OCI-LY7 (cell line): ENCODE results near the gene C20orf141. TPM values are rescaled to one million over a fixed set of nuclear protein-coding genes. Genes with fewer than 3 reads are reported as not detected.

ENCODE experiments used
- BruUV-seq: library from RNA; stranded (reverse); fragments of 400-500 nt; replicated peaks from 2 replicates; lab custom pipeline; 2021; lab: Mats Ljungman, UMichigan
- CTCF ChIA-PET: fragments of 300-600 bp; sonication (Branson Sonifier 250); formaldehyde crosslinking; loops from one replicate; lab custom pipeline; 2022; ENCODE audit warnings: antibody characterized with exemption; ENCODE audit not compliant: unreplicated experiment; lab: Charles Lee
- POLR2A ChIA-PET: fragments of 300-600 bp; sonication (Branson Sonifier 250); formaldehyde crosslinking; loops from one replicate; lab custom pipeline; 2022; ENCODE audit warnings: antibody characterized with exemption; lab: Charles Lee
- DNase-seq: peaks from one replicate; pipeline ENCODE4 v3.0.0-alpha.2; 2015; ENCODE audit warnings: low spot score
- H2AFZ ChIP-seq: fragments of 200-600 bp; sonication (generic), shearing (Covaris generic); 2 replicates; pipeline ENCODE4 v1.6.1; 2014; ENCODE audit warnings: mild to moderate bottlenecking, antibody characterized with exemption, low read length, moderate library complexity
- H3K27ac ChIP-seq: fragments of 200-600 bp; sonication (generic); 2 replicates; pipeline ENCODE4 v1.5.1; 2014; ENCODE audit warnings: mixed run types, low read depth, mild to moderate bottlenecking, moderate library complexity, low read length, inconsistent platforms; ENCODE audit not compliant: poor library complexity, severe bottlenecking
- H3K36me3 ChIP-seq: fragments of 200-600 bp; sonication (generic); 2 replicates; pipeline ENCODE4 v1.6.1; 2014; ENCODE audit warnings: mild to moderate bottlenecking, antibody characterized with exemption, low read length, moderate library complexity, mixed read lengths; ENCODE audit not compliant: insufficient read depth
- H3K4me1 ChIP-seq: fragments of 200-600 bp; sonication (generic); 2 replicates; pipeline ENCODE4 v1.5.1; 2014; ENCODE audit warnings: mild to moderate bottlenecking, low read length; ENCODE audit not compliant: insufficient read depth, poor library complexity, severe bottlenecking
- H3K4me2 ChIP-seq: fragments of 200-600 bp; sonication (generic); 2 replicates; pipeline ENCODE4 v1.6.1; 2014; ENCODE audit warnings: mild to moderate bottlenecking, low read length
- H3K4me3 ChIP-seq: fragments of 200-600 bp; sonication (generic); 2 replicates; pipeline ENCODE4 v1.5.1; 2014; ENCODE audit warnings: mild to moderate bottlenecking, low read depth, low read length; ENCODE audit not compliant: poor library complexity, severe bottlenecking
- H3K79me2 ChIP-seq: fragments of 200-600 bp; sonication (generic); 2 replicates; pipeline ENCODE4 v1.6.1; 2016; ENCODE audit warnings: low read depth, mild to moderate bottlenecking, low read length, moderate library complexity, mixed read lengths; ENCODE audit not compliant: insufficient read depth
- H3K9me2 ChIP-seq: fragments of 200-600 bp; sonication (generic); 2 replicates; pipeline ENCODE4 v1.6.1; 2016; ENCODE audit warnings: mild to moderate bottlenecking, low read length, mixed read lengths; ENCODE audit not compliant: insufficient read depth
- H3K9me3 ChIP-seq: fragments of 200-600 bp; sonication (generic); 2 replicates; pipeline ENCODE4 v1.6.1; 2014; ENCODE audit warnings: mild to moderate bottlenecking, mixed run types, low read length, mixed read lengths
- H4K20me1 ChIP-seq: fragments of 200-600 bp; sonication (generic); 2 replicates; pipeline ENCODE4 v1.6.1; 2014; ENCODE audit warnings: mild to moderate bottlenecking, antibody characterized with exemption, low read length, moderate library complexity, mixed read lengths; ENCODE audit not compliant: insufficient read depth
- EZH2phosphoT487 ChIP-seq: fragments of 200-600 bp; sonication (generic); IDR thresholded peaks from 2 replicates; pipeline ENCODE4 v1.6.1; 2018; ENCODE audit warnings: low read depth, borderline replicate concordance, mild to moderate bottlenecking, mixed run types, antibody characterized with exemption, low read length, moderate library complexity, mixed read lengths
- intact Hi-C: fragments of 100-400 bp; cut with micrococcal nuclease; formaldehyde crosslinking; loops from one replicate; pipeline ENCODE4 v1.10.0; 2022; ENCODE audit not compliant: unreplicated experiment
- total RNA-seq, 2 experiments: library from RNA; depleted of rRNA in 1 of 2; stranded (reverse); fragments of >200 nt in 1 of 2; shearing (Covaris generic) in 1 of 2; gene quantifications; 2 replicates each; pipeline ENCODE4 v1.2.3, GENCODE V29; 2014 to 2022
- TF ChIP-seq, protein P1 (sequence below): fragments of 200-600 bp; sonication (generic); conservative IDR thresholded peaks from 2 replicates; pipeline ENCODE4 v1.5.1; 2014; ENCODE audit warnings: mild to moderate bottlenecking, antibody characterized with exemption, low read length, moderate library complexity, mixed read lengths

C20orf141 gene
- total RNA-seq, 2 experiments from 2014 or later: not detected

DNA sequence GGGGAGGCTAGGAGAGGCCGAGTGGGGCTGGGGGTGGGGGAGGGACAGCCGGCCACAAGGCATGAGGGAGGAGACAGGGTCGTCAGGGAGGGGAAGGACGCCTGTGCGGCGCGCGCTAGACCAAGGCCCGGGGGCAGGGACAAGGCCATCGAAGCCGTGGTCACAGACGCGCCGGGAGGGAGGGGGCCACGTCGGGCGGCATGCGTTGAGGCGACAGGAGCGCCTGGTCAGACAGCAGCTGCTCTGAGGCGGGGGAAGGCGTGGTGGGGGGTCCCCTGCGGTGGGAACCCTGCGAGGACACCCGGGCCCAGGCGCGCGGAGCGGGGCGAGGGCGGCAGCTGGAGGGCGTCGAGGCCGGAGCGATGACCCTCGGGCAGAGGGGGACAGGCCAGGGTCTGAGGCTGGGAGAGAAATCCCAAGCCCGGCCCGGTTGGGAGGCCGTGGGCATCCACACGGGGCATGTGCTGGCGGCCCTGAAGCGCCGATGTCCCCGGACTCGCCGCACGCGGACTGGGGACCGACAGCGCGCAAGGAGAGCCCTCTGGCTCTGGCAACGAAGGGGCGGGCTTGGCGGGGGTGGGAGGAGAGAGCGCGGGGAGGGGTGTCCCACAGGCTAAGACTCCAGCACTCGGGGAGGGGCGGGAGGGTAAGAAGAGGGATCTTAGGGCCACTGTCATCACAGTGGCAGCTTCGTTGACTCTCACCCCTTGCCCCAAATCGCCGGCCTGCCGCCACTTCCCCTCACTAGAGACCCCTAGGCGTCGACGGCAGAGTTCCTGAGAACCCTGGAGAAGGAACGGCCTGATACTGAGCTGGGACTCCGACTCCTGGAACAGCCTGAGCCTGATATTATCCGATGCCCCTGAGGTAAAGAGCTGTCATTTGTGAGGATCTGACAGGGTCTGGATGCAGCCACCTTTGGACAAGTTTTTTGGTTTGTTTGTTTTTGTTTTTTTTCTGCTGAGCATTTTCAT is 6.4 kb downstream of the C20orf141 start:
- H3K9me3 ChIP-seq: no peaks in the 10 kb centered on the region
- TF ChIP-seq, protein P1, sequence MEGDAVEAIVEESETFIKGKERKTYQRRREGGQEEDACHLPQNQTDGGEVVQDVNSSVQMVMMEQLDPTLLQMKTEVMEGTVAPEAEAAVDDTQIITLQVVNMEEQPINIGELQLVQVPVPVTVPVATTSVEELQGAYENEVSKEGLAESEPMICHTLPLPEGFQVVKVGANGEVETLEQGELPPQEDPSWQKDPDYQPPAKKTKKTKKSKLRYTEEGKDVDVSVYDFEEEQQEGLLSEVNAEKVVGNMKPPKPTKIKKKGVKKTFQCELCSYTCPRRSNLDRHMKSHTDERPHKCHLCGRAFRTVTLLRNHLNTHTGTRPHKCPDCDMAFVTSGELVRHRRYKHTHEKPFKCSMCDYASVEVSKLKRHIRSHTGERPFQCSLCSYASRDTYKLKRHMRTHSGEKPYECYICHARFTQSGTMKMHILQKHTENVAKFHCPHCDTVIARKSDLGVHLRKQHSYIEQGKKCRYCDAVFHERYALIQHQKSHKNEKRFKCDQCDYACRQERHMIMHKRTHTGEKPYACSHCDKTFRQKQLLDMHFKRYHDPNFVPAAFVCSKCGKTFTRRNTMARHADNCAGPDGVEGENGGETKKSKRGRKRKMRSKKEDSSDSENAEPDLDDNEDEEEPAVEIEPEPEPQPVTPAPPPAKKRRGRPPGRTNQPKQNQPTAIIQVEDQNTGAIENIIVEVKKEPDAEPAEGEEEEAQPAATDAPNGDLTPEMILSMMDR: no peak
- no peak for TF ChIP-seq EZH2phosphoT487
- no peak overlapping the region for H3K4me3 ChIP-seq
- no peaks in the 10 kb centered on the region for H3K79me2 ChIP-seq
- H3K9me2 ChIP-seq: no peaks in the 10 kb centered on the region
- ChIA-PET POLR2A (interaction anchor here (0.6 kb wide), 1 partner anchor 36 kb away, joined by 3 read pairs; no protein-coding TSS in a partner anchor), CTCF (no interaction called here)
- no peaks in the 10 kb centered on the region for H4K20me1 ChIP-seq
- BruUV-seq: no TSS peak
- H3K4me2 ChIP-seq: no peak overlapping the region
- no peak overlapping the region for H2AFZ ChIP-seq
- intact Hi-C loops: no loop called here
- H3K4me1 ChIP-seq: no peaks in the 10 kb centered on the region
- H3K27ac ChIP-seq: no peak overlapping the region
- no peak for DNase-seq
- H3K36me3 ChIP-seq: no peaks in the 10 kb centered on the region

DNA sequence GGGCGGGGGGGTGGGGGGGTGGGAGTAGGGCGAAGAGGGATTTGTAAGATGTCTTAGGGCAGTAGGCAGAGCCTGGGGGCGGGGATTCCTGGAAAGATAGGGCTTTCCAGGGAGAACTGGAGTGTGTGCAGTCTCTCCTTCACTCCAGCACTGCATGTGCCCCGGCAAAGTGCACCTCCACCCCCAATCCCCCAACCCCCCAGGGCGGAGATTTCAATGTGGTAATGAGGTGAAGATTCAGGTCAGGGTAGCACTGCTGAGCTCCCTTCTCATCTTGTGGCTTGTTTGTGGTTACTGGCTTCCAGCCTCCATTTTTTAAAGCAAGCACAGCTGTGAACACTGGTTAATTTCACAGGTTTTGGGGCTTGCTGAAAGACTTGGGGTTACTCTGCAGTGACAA is 7.3 kb downstream of the C20orf141 start:
- Histone ChIP-seq H3K4me2 (no peak overlapping the region), H3K9me3 (0 out of 2 replicates have a peak, but pooled peaks cover 3% of the 10 kb centered on the region), H2AFZ (no peak overlapping the region), H3K27ac (no peak overlapping the region), H3K4me1 (peaks cover 8% of the 10 kb centered on the region), H3K36me3 (no peaks in the 10 kb centered on the region), H3K4me3 (no peak overlapping the region), H3K9me2 (no peaks in the 10 kb centered on the region), H4K20me1 (no peaks in the 10 kb centered on the region), H3K79me2 (no peaks in the 10 kb centered on the region)
- no TSS peak for BruUV-seq
- ChIA-PET CTCF (no interaction called here), POLR2A (interaction anchor here (0.6 kb wide), 1 partner anchor 35 kb away, joined by 3 read pairs; no protein-coding TSS in a partner anchor)
- intact Hi-C loops: no loop called here
- no peak for DNase-seq
- TF ChIP-seq, protein P1: no peak
- TF ChIP-seq EZH2phosphoT487: no peak

DNA sequence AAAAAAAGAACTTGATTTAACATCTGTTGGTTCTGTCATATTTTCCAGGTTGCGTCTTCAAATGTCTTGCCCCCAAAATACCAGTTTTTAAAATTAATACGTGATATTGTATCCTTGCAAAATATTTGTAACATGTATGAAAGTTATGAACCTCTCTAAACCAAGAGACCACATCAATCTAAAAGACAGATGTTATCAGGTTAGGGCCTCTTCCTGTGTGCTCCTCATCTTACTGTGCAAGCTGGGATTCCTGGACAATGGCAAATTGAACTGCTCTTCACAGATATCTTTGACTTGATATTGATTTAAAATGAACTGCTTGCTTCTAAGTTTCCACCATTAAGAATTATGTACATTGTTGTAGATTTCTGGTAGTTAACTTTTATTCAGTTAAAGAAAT is 11.0 kb downstream of the C20orf141 start:
- H3K4me2 ChIP-seq: no peak overlapping the region
- H3K4me1 ChIP-seq: peaks cover 8% of the 10 kb centered on the region
- no peaks in the 10 kb centered on the region for H3K79me2 ChIP-seq
- TF ChIP-seq, protein P1: no peak
- no peak for TF ChIP-seq EZH2phosphoT487
- H4K20me1 ChIP-seq: no peaks in the 10 kb centered on the region
- H2AFZ ChIP-seq: no peak overlapping the region
- H3K9me2 ChIP-seq: no peaks in the 10 kb centered on the region
- DNase-seq: no peak
- ChIA-PET POLR2A (no interaction called here), CTCF (no interaction called here)
- H3K9me3 ChIP-seq: 0 out of 2 replicates have a peak, but pooled peaks cover 5% of the 10 kb centered on the region
- H3K27ac ChIP-seq: no peak overlapping the region
- no peaks in the 10 kb centered on the region for H3K36me3 ChIP-seq
- no TSS peak for BruUV-seq
- intact Hi-C loops: no loop called here
- no peak overlapping the region for H3K4me3 ChIP-seq
